GM10266 (cell line): ENCODE results near the gene EXOC4.

Experiments used
- DNase-seq: peaks from one replicate; pipeline ENCODE4 v3.0.0; 2012; ENCODE audit errors: extremely low spot score
- TF ChIP-seq, protein P1 (sequence below): IDR thresholded peaks from 2 replicates; pipeline ENCODE4 v1.5.1; 2012; ENCODE audit warnings: mild to moderate bottlenecking, low read depth; ENCODE audit not compliant: control insufficient read depth, insufficient read depth; ENCODE audit errors: missing control alignments

The EXOC4 gene

GRCh38 chr7:134024739-134025138 lies 771.9 kb downstream of the EXOC4 start:
- DNase-seq = no peak
- TF ChIP-seq, protein P1, sequence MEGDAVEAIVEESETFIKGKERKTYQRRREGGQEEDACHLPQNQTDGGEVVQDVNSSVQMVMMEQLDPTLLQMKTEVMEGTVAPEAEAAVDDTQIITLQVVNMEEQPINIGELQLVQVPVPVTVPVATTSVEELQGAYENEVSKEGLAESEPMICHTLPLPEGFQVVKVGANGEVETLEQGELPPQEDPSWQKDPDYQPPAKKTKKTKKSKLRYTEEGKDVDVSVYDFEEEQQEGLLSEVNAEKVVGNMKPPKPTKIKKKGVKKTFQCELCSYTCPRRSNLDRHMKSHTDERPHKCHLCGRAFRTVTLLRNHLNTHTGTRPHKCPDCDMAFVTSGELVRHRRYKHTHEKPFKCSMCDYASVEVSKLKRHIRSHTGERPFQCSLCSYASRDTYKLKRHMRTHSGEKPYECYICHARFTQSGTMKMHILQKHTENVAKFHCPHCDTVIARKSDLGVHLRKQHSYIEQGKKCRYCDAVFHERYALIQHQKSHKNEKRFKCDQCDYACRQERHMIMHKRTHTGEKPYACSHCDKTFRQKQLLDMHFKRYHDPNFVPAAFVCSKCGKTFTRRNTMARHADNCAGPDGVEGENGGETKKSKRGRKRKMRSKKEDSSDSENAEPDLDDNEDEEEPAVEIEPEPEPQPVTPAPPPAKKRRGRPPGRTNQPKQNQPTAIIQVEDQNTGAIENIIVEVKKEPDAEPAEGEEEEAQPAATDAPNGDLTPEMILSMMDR = no peak

GRCh38 chr7:134028853-134029252 lies 776.0 kb downstream of the EXOC4 start:
- TF ChIP-seq, protein P1 = no peak
- no peak for DNase-seq

- TF ChIP-seq, protein P1 = no peak
- DNase-seq = no peak
Observed at GRCh38 chr7:134029743-134030142, 776.9 kb downstream of the EXOC4 start.

DNA sequence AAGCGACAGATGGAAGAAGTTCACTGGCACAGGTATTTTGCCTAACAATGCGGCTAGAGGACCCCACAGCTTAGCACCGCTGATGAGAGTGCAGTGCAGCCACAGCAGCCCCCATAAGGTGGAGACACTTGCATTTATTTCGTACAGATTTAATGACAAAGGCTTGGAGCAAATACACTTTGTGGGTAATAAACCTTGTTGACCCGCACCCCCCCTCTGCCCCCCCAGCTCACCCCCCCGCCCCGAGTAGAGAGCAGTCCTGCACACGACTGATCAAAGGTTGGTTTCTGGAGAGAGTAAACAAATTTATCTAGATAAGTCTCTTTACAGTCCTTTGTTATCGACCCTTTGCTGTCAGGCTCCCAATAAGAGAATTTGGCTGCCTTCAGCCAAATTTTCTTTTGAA lies 777.6 kb downstream of the EXOC4 start:
- DNase-seq = no peak
- TF ChIP-seq, protein P1 = no peak

DNA sequence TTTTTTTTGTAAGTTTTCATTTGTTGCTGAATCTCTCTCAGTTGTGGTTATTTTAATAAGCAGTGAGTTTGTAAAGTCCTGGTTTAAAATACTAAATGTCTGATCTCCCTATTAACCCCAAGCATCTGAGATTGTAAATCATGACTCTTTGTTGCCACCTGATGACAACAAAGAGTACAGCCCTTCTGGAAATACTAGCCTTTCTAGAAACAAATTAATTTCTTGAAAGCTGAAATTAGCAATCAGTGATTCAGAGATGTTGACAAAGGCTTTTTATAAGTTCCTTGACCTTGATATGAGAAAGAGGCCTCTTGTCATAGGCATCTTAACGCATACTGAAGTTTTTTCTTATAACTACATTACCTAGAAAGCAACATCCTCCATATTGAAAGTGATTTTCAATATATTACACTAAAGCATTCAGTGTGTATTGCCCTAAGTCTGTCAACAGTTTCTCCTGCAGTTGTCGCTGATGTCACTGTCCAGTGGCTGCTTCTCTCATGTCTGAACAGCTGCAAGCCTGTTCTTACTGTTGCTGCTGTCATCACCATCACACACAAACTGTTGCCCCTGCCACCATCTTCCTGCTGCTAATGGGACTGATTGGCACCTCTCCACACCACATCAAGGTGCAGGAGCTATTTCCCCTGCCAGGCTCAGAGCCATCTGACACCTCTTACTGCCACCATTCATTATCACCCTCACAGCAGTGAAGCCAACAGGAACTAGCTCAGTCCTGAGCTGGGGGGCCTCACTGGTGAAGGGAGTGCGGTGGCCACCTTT lies 779.1 kb downstream of the EXOC4 start:
- DNase-seq = no peak
- TF ChIP-seq, protein P1 = no peak

GRCh38 chr7:134034652-134035051 lies 781.8 kb downstream of the EXOC4 start:
- TF ChIP-seq, protein P1 = no peak
- DNase-seq = no peak

GRCh38 chr7:134037991-134038390 lies 785.1 kb downstream of the EXOC4 start:
- DNase-seq = no peak
- TF ChIP-seq, protein P1 = no peak
